T-cell (primary cell): ENCODE measurements around the gene FLT4. TPM values are rescaled to one million over a fixed set of nuclear protein-coding genes. Genes with fewer than 3 reads are reported as not detected.

Experiments
- ATAC-seq, 4 experiments: fragments of 200-7000 bp in 3 of 4; fragments of 150-1000 bp in 1 of 4; cut with Tn5 transposase; replicated peaks in 1 of 4; 1 replicate in 3 of 4; 2 replicates in 1 of 4; pipeline ENCODE4 v1.10.0; 2021; ENCODE audit warnings: moderate library complexity in 3 of 4, mild to moderate bottlenecking in 2 of 4, moderate number of reproducible peaks in 1 of 4
- CTCF ChIA-PET, 2 donors: fragments of 300-600 bp; sonication (Branson Sonifier 250); formaldehyde crosslinking; loops; one replicate each; lab custom pipeline; 2022; ENCODE audit warnings: antibody characterized with exemption in 2 of 2; lab: Charles Lee
- POLR2A ChIA-PET, 2 donors: fragments of 300-600 bp; sonication (Branson Sonifier 250); formaldehyde crosslinking; loops; one replicate each; lab custom pipeline; 2022; ENCODE audit warnings: antibody characterized with exemption in 2 of 2; lab: Charles Lee
- DNase-seq, 35 experiments: peaks; one replicate each; pipeline versions ENCODE4 v3.0.0 to v3.0.0-alpha.2; 2013 to 2023
- H3K27ac ChIP-seq: one replicate; pipeline ENCODE4 v1.5.1; 2013; ENCODE audit warnings: low read length
- H3K27me3 ChIP-seq, 2 experiments: replicated peaks in 1 of 2; 1 replicate in 1 of 2; 2 replicates in 1 of 2; pipeline versions ENCODE4 v1.6.1 to v1.7.0; 2013; ENCODE audit warnings: low read length in 1 of 2, mixed read lengths in 1 of 2; ENCODE audit not compliant: control insufficient read depth in 2 of 2, insufficient read depth in 2 of 2; ENCODE audit errors: extremely low read depth in 1 of 2
- H3K36me3 ChIP-seq, 2 donors: 1 replicate in 1 of 2; 2 replicates in 1 of 2; pipeline versions ENCODE4 v1.6.1 to v1.7.0; 2013; ENCODE audit warnings: low read length in 1 of 2; ENCODE audit not compliant: control insufficient read depth in 2 of 2, insufficient read depth in 1 of 2; ENCODE audit errors: extremely low read depth in 1 of 2
- H3K4me1 ChIP-seq, 2 experiments: 1 replicate in 1 of 2; 2 replicates in 1 of 2; pipeline versions ENCODE4 v1.6.1 to v1.7.0; 2013; ENCODE audit warnings: low read length in 2 of 2, mixed read lengths in 1 of 2; ENCODE audit not compliant: insufficient read depth in 2 of 2, control insufficient read depth in 1 of 2; ENCODE audit errors: extremely low read depth in 1 of 2
- H3K4me3 ChIP-seq, 2 donors: 1 replicate in 1 of 2; 2 replicates in 1 of 2; pipeline versions ENCODE4 v1.5.1 to v1.7.0; 2013; ENCODE audit warnings: mild to moderate bottlenecking in 2 of 2, low read length in 1 of 2, moderate library complexity in 1 of 2; ENCODE audit not compliant: control insufficient read depth in 1 of 2; ENCODE audit errors: extremely low read depth in 1 of 2
- H3K9me3 ChIP-seq: 2 replicates; pipeline ENCODE4 v1.7.0; 2013
- H3K27ac Mint-ChIP-seq, 2 donors: one replicate each; pipeline ENCODE4 v1.8.0; 2020 to 2021; ENCODE audit warnings: mild to moderate bottlenecking in 2 of 2, mixed read lengths in 2 of 2
- H3K27me3 Mint-ChIP-seq, 2 donors: one replicate each; pipeline ENCODE4 v1.8.0; 2021 to 2022; ENCODE audit warnings: mixed read lengths in 2 of 2
- H3K36me3 Mint-ChIP-seq: one replicate; pipeline ENCODE4 v1.8.0; 2021; ENCODE audit warnings: mixed read lengths
- H3K4me1 Mint-ChIP-seq, 3 donors: one replicate each; pipeline ENCODE4 v1.8.0; 2020 to 2022; ENCODE audit warnings: mixed read lengths in 3 of 3, mild to moderate bottlenecking in 1 of 3
- H3K4me3 Mint-ChIP-seq, 3 donors: one replicate each; pipeline ENCODE4 v1.8.0; 2020 to 2022; ENCODE audit warnings: mild to moderate bottlenecking in 3 of 3, mixed read lengths in 3 of 3, moderate library complexity in 3 of 3
- H3K9me3 Mint-ChIP-seq, 3 donors: one replicate each; pipeline ENCODE4 v1.8.0; 2020 to 2022; ENCODE audit warnings: mixed read lengths in 3 of 3
- WGBS: methylation state at CpG from one replicate; pipeline ENCODE4 v1.1.5; 2013; ENCODE audit warnings: missing lambda C conversion rate; ENCODE audit not compliant: insufficient coverage; 5-methylcytosine and 5-hydroxymethylcytosine counted together
- total RNA-seq, 35 experiments: library from RNA in 6 of 35; stranded (reverse) in 6 of 35; fragments of 120-200 nt in 1 of 35; gene quantifications; one replicate each; pipeline versions ENCODE4 v1.2.1 to v1.2.4 and lab custom pipeline; 2013 to 2026

Gene FLT4
- total RNA-seq, 5 donors from 2014 or later (not counting 1 experiment from before 2014, with no cell fraction given): 5.0 to 11.6 (median 8.6) TPM

DNA sequence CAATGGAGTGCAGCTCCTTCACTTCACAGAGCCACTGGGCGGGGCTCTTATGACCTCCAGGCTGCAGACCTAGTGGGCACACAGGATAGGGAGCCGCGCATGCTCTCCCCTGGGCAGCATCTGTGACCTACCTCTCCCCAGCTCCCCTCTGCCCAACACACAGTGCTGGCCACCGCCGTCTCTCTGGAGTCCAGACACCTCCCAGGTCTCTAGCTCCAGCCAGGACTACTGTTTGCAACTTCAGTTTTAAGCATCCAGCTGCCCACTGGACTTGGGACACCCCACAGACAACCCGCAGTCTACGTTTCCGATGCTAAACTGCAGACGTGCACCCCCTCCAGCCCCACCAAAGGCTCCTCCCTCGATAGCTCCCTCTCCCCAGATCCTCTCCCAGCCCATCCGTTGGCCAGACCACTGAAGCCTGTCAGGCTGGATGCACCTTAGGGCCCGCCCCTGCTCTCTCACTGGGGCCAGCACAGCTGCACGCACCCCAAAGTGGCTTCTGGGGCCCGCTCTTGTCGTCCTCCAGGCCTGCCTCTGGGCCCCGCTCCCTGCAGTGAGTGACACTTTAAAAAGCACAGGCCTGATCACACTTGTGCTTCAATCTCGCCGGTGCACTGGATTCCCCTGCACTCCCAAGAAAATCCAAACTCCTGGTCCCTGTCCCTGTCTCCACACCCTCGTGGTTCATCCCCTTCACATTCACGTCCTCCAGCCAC is 11.3 kb downstream of the FLT4 start:
- H3K9me3 Mint-ChIP-seq: no peaks in the 10 kb centered on the region
- POLR2A ChIA-PET: no interaction called here

DNA sequence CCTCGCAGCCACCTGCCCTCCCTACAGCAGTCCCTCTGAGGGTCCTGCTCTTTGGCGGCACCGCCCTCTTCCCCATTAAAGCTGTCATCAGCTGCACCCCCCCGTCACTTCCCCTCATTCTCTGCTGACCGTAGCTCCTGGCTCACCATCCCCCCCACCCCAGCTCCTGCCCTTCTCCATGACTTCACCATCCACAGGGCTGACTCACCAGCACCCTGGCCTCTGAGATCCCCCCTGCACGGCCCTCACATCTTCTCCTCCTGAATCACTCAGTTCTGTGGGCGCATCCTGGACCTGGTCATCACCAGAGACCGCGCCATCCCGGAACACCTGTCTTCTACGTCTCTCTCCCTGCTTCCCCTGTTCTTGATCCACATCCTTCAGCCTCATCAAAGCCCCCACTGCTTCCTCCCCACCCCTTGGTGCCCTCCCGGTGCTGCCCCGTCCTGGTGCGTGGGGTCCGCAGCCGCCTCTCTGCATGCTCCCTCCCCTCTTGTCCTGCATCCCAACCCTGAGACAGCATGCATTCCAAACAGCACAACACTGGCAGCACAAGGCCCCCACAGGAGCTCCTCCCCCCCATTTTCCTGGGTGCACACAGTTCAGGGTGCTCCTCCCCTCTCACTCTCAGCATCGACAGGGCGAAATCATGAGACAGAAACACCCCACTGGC is 12.9 kb downstream of the FLT4 start:
- Histone ChIP-seq H3K9me3 (no peaks in the 10 kb centered on the region), H3K36me3 (no peaks in the 10 kb centered on the region), H3K4me1 (no peaks in the 10 kb centered on the region), H3K4me3 (no peak overlapping the region), H3K27ac (no peak overlapping the region), H3K27me3 (peaks cover 0 to 13% of the 10 kb centered on the region in 2 experiments)
- Mint-ChIP-seq H3K27ac (no peak overlapping the region), H3K4me3 (no peak overlapping the region), H3K36me3 (no peaks in the 10 kb centered on the region), H3K27me3 (peaks cover 0 to 2% of the 10 kb centered on the region in 2 donors), H3K4me1 (peaks cover 0 to 7% (median 0%) of the 10 kb centered on the region in 3 donors), H3K9me3 (no peaks in the 10 kb centered on the region)
- 80% methylated on average over 17 of the region's 18 CpGs for WGBS
- ChIA-PET CTCF (no interaction called here), POLR2A (no interaction called here)
- ATAC-seq (no peak), DNase-seq (no peak)

More for the DNA sequence above, 11.3 kb downstream of the FLT4 start:
- Mint-ChIP-seq H3K4me1 (peaks cover 0 to 7% (median 0%) of the 10 kb centered on the region in 3 donors), H3K27ac (no peak overlapping the region), H3K27me3 (peaks cover 0 to 2% of the 10 kb centered on the region in 2 donors), H3K4me3 (no peak overlapping the region), H3K36me3 (no peaks in the 10 kb centered on the region)
- ATAC-seq: no peak
- H3K27me3 ChIP-seq: peaks cover 0 to 14% of the 10 kb centered on the region in 2 experiments
- no peaks in the 10 kb centered on the region for H3K9me3 ChIP-seq
- no peaks in the 10 kb centered on the region for H3K36me3 ChIP-seq
- CTCF ChIA-PET: no interaction called here
- no peak for DNase-seq
- H3K4me3 ChIP-seq: no peak overlapping the region
- WGBS: 89% methylated on average over 20 of the region's 20 CpGs
- no peak overlapping the region for H3K27ac ChIP-seq
- H3K4me1 ChIP-seq: no peaks in the 10 kb centered on the region

DNA sequence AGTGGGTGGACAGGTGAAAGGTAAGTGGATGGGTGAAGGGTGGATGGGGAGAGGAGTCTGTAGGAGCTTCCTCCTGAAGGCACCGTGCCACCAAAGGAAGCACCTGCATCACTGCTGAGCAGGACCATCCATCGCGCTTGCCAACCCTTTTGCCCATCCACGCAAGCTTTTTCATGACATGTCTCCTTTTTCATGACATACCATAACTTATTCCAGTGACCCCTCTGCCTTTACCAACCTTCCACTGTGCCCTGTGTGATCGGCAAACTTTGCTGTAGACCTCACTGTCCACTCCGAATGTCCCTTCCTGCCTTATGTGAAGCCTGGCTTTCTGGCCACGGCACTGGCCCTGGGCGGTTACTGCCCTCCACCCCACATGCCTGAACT is 13.4 kb downstream of the FLT4 start:
- H3K9me3 Mint-ChIP-seq: no peaks in the 10 kb centered on the region
- no peak overlapping the region for H3K27ac Mint-ChIP-seq
- Histone ChIP-seq H3K4me1 (no peaks in the 10 kb centered on the region), H3K9me3 (no peaks in the 10 kb centered on the region), H3K27me3 (peaks cover 0 to 10% of the 10 kb centered on the region in 2 experiments), H3K27ac (no peak overlapping the region), H3K36me3 (no peaks in the 10 kb centered on the region), H3K4me3 (no peak overlapping the region)
- POLR2A ChIA-PET: no interaction called here
- H3K36me3 Mint-ChIP-seq: no peaks in the 10 kb centered on the region
- peaks cover 0 to 2% of the 10 kb centered on the region in 2 donors for H3K27me3 Mint-ChIP-seq
- DNase-seq (no peak), ATAC-seq (no peak)
- WGBS: 94% methylated on average over 7 of the region's 8 CpGs
- CTCF ChIA-PET: no interaction called here
- H3K4me1 Mint-ChIP-seq: peaks cover 0 to 7% (median 0%) of the 10 kb centered on the region in 3 donors
- H3K4me3 Mint-ChIP-seq: no peak overlapping the region

DNA sequence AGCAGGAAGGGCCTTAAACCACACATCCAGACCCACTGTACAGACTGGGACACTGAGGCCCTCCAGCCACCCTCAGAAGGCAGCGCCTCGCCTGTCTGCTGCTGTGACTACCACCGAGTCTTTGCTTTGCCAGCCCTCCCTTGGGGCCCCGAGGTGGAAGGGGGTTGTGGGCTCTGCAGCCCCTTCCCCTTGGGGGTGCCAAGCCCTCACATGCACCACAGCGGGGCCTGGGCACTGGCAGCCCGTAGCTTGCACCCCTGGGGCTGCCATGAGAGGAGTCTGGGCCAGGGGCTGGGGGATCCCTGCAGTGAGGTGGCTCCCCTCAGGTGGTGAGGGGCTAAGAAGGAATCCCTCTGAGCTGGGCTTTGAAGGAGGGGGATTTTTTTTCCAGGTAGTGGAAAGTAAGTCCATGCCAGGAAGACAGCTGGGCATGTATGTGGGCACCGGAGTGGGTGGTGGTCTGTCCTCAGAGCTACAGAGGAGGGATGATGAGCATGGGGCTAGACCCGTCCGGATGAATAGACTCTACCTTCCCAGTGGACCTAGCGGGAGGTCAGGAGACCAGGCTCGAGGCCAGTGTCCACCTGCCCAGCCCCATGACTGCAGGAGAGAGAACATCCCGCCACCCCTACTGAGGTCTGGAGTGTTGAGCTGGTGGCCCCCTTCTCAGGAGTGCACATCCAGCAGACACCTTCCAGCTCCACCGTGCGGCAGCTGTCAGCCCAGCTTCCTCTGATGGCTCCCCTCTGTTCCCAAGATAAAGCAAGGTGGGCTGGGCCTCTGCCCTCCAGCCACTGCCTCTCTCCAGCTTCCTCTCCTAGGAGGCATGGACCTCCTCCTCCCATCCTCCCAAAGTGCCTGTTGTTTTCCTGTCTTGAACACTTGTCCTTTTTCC is 15.9 kb downstream of the FLT4 start:
- CTCF ChIA-PET: interaction anchor here in 1 of 2 donors (0.6 kb wide), 1 partner anchor 261 kb away, joined by 4 read pairs; no protein-coding TSS in a partner anchor
- Histone ChIP-seq H3K4me3 (no peak overlapping the region), H3K27me3 (peaks cover 0 to 3% of the 10 kb centered on the region in 2 experiments), H3K36me3 (no peaks in the 10 kb centered on the region), H3K9me3 (no peaks in the 10 kb centered on the region), H3K27ac (no peak overlapping the region), H3K4me1 (no peaks in the 10 kb centered on the region)
- DNase-seq: no peak
- Mint-ChIP-seq H3K36me3 (no peaks in the 10 kb centered on the region), H3K4me3 (no peak overlapping the region), H3K9me3 (no peaks in the 10 kb centered on the region), H3K27me3 (peaks cover 0 to 2% of the 10 kb centered on the region in 2 donors), H3K27ac (no peak overlapping the region), H3K4me1 (no peaks in the 10 kb centered on the region)
- ATAC-seq: no peak
- 60% methylated on average over 6 of the region's 14 CpGs for WGBS
- POLR2A ChIA-PET: no interaction called here

DNA sequence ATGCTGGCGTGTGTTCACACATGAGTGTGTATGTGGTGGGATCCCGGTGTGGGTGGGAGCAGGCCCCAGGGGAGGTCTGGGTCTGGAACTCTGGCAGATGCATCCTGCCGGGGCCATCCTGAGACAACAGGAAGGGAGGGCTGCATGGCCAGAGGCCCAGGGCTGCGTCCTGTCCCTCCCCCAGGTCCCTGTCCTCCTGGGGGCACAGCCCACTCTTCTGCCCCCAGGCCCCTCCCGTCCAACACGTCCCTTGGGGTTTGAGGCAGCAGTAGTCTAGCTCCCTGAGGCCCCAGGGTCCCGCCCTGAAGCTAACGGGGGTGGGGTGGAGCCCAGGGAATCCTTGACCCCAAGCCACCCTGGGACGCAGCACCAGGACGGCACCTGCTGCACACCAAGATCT is 16.6 kb downstream of the FLT4 start:
- Histone ChIP-seq H3K9me3 (no peaks in the 10 kb centered on the region), H3K4me3 (no peak overlapping the region), H3K4me1 (no peaks in the 10 kb centered on the region), H3K27me3 (peaks cover 0 to 3% of the 10 kb centered on the region in 2 experiments), H3K27ac (no peak overlapping the region), H3K36me3 (no peaks in the 10 kb centered on the region)
- no peaks in the 10 kb centered on the region for H3K36me3 Mint-ChIP-seq
- ATAC-seq (no peak), DNase-seq (no peak)
- no peaks in the 10 kb centered on the region for H3K4me1 Mint-ChIP-seq
- no peaks in the 10 kb centered on the region for H3K9me3 Mint-ChIP-seq
- H3K27me3 Mint-ChIP-seq: peaks cover 0 to 2% of the 10 kb centered on the region in 2 donors
- POLR2A ChIA-PET: no interaction called here
- CTCF ChIA-PET: no interaction called here
- 78% methylated on average over 8 of the region's 10 CpGs for WGBS
- H3K27ac Mint-ChIP-seq: no peak overlapping the region
- H3K4me3 Mint-ChIP-seq: no peak overlapping the region
